GM19468 (cell line): Measurements from ENCODE around the gene APC2.
"Not testable (repeated sequence)": the region's sequence is repeated elsewhere in the genome, so short reads cannot be mapped to it uniquely, and the experiment has no call there.

Experiments
- ATAC-seq: cut with Tn5 transposase; IDR thresholded peaks from one replicate; pipeline ENCODE4 v1.9.1; 2021; ENCODE audit warnings: mild to moderate bottlenecking, moderate library complexity, moderate number of reproducible peaks; ENCODE audit not compliant: unreplicated experiment; ENCODE audit errors: extremely low read depth

APC2 gene

GRCh38 chr19:1412323-1412923 is 37.5 kb upstream of the APC2 start:
- ATAC-seq = no peak

DNA sequence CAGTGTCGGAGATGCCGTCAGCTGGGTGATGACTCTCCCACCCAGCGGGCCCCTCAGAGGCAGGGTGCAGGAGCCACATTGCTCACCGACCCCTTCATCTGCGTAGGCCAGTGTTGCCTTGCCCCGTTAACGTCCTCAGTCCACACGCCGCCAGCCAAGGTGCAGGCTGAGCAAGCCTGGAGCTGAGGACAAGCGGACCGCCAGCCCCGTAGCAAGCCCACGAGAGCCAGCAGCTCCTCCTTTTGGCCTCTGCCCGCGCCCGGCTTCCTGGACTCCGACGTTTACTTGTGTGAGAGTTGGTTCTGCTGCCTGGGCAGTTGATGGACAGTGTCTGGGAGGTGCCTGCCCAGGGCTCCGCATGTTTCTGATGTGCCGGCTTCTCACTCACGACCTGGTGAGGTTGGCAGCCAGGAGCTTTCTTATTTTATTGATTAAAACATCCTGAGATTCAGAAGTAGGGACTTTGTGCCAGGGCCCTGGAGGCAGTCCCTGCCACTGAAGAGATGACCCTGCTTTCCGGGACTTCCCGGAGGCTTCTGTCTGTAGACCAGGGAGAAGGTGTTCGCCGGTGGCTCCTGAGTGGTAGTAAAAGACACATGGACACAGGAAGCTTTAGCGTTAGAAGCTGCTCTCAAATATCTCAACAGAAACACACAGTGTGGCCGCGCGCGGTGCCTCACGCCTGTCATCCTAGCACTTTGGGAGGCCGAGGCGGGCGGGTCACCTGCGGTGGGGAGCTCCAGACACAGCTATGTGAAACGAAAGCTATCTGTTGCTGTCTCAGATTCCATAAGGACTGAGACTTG is 36.7 kb upstream of the APC2 start:
- no peak for ATAC-seq

GRCh38 chr19:1416014-1416841 is 33.7 kb upstream of the APC2 start:
- no peak for ATAC-seq

DNA sequence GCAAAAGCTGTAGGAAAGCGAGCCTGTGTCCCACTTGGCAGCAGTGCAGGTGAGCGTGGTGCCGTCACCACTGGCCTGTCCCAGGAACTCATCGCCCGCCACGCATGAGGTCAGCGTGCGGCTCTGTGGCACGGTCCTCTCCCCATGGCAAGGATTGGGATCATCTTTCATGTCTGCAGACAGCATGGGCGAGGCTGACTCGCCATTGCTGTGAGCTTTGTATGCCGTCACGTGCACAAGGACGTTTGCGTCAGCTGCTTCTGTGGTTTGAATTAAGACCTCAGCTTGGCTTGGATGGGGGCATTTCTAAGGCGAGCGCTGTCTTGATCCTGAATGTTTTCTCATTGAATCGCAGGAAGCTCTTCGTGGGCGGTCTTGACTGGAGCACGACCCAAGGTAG is 32.8 kb upstream of the APC2 start:
- no peak for ATAC-seq

DNA sequence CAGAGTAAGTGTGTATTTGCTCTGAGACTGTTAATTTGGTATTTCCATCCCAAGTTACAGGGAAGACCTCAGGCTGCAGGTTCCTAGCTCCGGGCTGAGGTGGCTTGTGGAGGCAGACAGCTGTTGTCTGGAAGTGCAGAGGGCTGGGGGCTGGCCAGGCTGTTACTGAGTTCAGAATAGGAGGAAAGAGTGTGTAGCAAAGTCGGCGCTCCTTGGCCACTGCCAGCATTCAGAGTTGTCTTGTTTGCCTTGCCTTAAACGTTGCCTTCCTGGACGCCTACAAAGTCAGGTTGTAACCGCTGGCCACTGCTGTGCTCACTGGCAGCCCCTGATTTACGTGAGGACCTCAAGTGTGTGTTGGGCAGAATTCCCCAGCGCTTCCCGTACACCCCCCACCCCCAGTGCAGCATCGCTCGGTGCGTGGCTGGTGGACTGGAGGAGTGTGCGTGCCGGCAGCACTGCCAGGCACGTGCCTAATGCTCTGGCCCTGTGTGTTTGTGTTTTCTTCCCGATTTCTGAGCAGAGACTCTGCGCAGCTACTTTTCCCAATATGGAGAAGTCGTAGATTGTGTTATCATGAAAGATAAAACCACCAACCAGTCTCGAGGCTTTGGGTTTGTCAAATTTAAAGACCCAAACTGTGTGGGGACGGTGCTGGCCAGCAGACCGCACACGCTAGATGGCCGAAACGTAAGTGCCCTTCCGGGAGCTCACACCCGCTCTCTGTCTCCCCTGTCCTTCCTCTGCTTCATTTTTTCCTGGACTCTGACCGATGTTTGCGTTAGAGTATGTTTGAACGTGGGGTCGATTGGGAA is 32.0 kb upstream of the APC2 start:
- no peak for ATAC-seq

GRCh38 chr19:1418496-1418775 is 31.5 kb upstream of the APC2 start:
- ATAC-seq = no peak

- ATAC-seq = no peak
These were observed 30.8 kb upstream of the APC2 start for GRCh38 chr19:1418951-1419738.

DNA sequence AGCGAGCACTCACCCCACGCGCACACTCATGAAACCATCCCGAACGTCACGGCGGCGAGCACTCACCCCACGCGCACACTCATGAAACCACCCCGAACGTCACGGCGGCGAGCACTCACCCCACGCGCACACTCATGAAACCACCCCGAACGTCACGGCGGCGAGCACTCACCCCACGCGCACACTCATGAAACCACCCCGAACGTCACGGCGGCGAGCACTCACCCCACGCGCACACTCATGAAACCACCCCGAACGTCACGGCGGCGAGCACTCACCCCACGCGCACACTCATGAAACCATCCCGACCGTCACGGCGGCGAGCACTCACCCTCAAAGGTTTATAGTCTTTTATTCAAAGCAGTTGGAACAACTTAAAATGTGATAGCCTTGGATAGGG is 29.8 kb upstream of the APC2 start:
- ATAC-seq = not testable (repeated sequence)

GRCh38 chr19:1420590-1420989 is 29.3 kb upstream of the APC2 start:
- no peak for ATAC-seq

DNA sequence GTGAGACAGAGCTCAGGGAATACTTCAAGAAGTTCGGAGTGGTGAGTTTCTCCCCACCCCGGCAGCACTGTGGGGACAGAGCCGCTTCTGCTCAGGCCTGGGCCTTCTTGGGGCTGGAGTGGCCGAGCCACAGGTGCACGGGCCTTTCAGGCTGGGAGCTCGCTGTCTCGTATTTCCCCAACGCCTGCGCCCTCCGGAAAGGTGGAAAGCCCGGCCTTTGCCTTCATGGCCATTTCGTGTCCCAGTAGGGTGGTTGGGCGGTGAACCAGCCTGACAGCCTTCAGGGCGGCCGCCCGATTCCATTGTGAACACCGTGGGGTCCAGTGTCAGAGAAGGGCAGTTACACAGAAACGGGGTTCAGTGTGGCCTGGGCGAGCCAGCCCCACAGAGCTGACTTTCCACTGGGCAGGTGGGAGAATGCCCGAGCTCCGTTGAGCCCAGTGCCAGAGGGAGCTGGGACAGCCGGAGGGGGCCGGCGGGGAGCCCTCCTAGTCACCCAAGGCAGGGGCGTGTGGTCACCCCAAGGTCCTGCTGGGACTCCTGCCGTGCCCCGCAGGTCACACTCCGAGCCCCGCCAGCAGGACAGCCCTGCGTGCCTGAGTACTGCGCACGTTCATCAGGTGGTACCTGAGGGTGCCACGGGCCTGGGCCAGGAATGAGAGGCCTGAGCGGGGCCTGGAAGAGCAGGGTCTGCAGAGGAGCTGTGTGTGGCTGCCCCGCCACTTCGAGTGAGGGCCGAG is 28.5 kb upstream of the APC2 start:
- no peak for ATAC-seq

DNA sequence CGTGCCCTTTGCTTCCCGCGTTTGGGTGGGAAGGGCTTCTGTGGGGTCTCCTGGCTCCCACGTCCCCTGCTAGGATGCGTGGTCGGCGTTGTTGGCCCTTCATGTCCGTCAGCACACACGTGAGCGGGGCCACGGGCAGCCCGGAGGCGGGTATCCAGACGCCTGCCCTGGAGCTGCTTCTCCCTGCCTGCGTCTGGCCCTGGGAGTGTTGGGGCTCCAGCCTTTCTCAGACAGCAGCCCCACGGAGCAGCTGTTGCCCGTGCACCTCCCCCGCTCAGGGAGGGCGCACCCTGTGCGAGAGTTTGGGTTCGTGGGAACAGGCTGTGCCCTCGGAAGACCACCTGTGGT is 28.0 kb upstream of the APC2 start:
- no peak for ATAC-seq

- no peak for ATAC-seq
These were observed 27.6 kb upstream of the APC2 start for GRCh38 chr19:1422360-1422759.

GRCh38 chr19:1422943-1423342 is 27.0 kb upstream of the APC2 start:
- ATAC-seq = no peak

GRCh38 chr19:1423436-1424191 is 26.3 kb upstream of the APC2 start:
- no peak for ATAC-seq

- no peak for ATAC-seq
These were observed 25.5 kb upstream of the APC2 start for GRCh38 chr19:1424192-1424955.

DNA sequence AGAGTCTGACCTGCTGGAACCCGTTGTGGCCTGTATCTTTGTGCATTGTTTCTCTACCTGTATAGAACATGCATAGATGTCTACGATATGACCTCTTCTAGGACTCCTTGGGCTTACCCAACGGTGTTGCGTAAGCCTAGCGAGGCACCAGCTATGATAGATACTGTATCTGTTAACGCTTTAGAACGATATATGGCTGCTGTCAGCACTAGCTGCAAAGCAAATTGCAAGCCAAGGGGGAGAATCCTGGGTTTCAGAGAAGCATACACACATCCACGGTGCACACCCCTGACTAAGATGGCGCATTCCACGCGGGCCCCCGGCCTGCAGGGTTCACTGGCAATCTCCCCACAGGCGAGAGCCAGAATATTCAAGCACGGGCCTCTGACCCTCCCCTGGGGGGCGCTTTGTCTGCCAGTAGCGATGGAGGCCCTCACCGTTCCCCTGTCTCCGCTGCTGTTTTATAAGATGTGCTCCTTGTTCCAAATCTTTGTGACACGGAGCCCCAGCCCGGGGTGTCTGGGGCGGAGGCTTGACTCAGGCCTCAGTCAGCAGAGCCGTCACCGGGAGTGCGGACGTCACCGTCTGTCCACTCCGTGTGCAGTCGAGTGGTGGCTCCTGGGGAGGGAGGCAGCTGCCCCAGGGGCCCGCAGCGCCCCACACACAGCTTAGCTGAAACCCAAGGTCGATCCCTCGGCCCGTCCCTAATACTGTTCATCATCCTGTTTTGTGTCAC is 24.7 kb upstream of the APC2 start:
- ATAC-seq = no peak

DNA sequence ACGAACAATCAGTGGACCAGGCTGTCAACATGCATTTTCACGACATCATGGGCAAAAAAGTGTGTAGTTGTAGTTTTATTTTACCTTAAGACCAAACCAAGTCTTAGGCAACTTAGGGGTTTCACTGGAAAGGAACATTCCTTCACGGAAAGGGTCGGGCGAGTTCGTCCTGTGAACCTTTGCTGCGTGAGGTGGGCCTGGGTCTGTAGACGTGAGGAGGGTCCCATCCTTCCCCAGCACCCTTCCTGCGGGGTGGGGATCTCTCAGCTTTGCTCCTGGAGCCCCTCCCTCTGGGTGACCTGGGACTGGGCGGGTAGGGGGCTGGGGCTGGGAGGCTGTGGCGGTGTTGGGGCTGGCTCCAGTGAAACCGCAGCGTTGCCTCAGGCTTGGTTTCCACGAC is 24.0 kb upstream of the APC2 start:
- ATAC-seq = no peak
